GM12878 (cell line): Measurements from ENCODE around the gene KRTAP4-16. TPM values are rescaled to one million over a fixed set of nuclear protein-coding genes. Genes with fewer than 3 reads are reported as not detected.

Experiments
- ATAC-seq: fragments of 200-7000 bp; cut with Tn5 transposase; 3 replicates; pipeline ENCODE4 v1.9.1; 2020; ENCODE audit warnings: mild to moderate bottlenecking, moderate library complexity
- BruUV-seq: library from RNA; stranded (reverse); fragments of 400-500 nt; replicated peaks from 2 replicates; lab custom pipeline; 2021; lab: Mats Ljungman, UMichigan
- CTCF ChIA-PET: fragments of 300-600 bp; sonication (Branson Sonifier 250); formaldehyde crosslinking; extraction: SDS; loops from one replicate; lab custom pipeline; 2021; ENCODE audit warnings: inconsistent platforms; lab: Yijun Ruan, JAX
- POLR2A ChIA-PET: fragments of 350-600 bp; formaldehyde crosslinking; extraction: SDS; loops from one replicate; lab custom pipeline; 2021; ENCODE audit warnings: inconsistent platforms; lab: Charles Lee
- RAD21 ChIA-PET: fragments of 300-600 bp; sonication (Branson Sonifier 250); formaldehyde crosslinking; loops from one replicate; lab custom pipeline; 2023; ENCODE audit warnings: antibody characterized with exemption; ENCODE audit not compliant: unreplicated experiment; lab: Charles Lee
- SMC1A ChIA-PET: fragments of 300-600 bp; sonication (Branson Sonifier 250); formaldehyde crosslinking; loops from one replicate; lab custom pipeline; 2023; ENCODE audit not compliant: unreplicated experiment, uncharacterized antibody; lab: Charles Lee
- DNase-seq: peaks from one replicate; pipeline ENCODE4 v3.0.0-alpha.2; 2011; ENCODE audit warnings: low read depth, low spot score
- FAIRE-seq: peaks from 3 replicates; lab custom pipeline; 2011; peaks lifted over from hg19 to GRCh38; lab: Jason Lieb, UNC
- H2AFZ ChIP-seq: 2 replicates; pipeline ENCODE4 v1.6.0; 2011; ENCODE audit warnings: low read depth, low read length, control low read depth; ENCODE audit not compliant: control insufficient read depth
- H3K27ac ChIP-seq: 2 replicates; pipeline ENCODE4 v1.5.1; 2011; ENCODE audit warnings: control low read depth; ENCODE audit not compliant: control insufficient read depth, insufficient read depth
- H3K27me3 ChIP-seq, 2 experiments: replicated peaks in 1 of 2; 2 replicates each; pipeline versions ENCODE4 v1.6.0 to v1.6.1; 2011; ENCODE audit warnings: low read length in 1 of 2; ENCODE audit not compliant: control insufficient read depth in 2 of 2, insufficient read depth in 2 of 2
- H3K36me3 ChIP-seq, 2 experiments: 2 replicates each; pipeline ENCODE4 v1.5.1; 2011; ENCODE audit warnings: low read length in 1 of 2; ENCODE audit not compliant: control insufficient read depth in 2 of 2, insufficient read depth in 2 of 2
- H3K4me1 ChIP-seq: 2 replicates; pipeline ENCODE4 v1.6.1; 2011; ENCODE audit warnings: mild to moderate bottlenecking, low read length, moderate library complexity, mixed read lengths; ENCODE audit not compliant: control insufficient read depth, insufficient read depth
- H3K4me2 ChIP-seq: 2 replicates; pipeline ENCODE4 v1.6.0; 2011; ENCODE audit warnings: control low read depth; ENCODE audit not compliant: control insufficient read depth, insufficient read depth
- H3K4me3 ChIP-seq: fragments of 200-600 bp; sonication (generic); 2 replicates; pipeline ENCODE4 v1.5.1; 2016
- H3K79me2 ChIP-seq: 2 replicates; pipeline ENCODE4 v1.6.0; 2011; ENCODE audit warnings: low read length; ENCODE audit not compliant: control insufficient read depth, insufficient read depth
- H3K9ac ChIP-seq: 2 replicates; pipeline ENCODE4 v1.8.0; 2011; ENCODE audit warnings: low read length, control low read depth, mixed read lengths; ENCODE audit not compliant: control insufficient read depth, insufficient read depth
- H3K9me3 ChIP-seq: replicated peaks from 3 replicates; pipeline ENCODE4 v1.5.1; 2011; ENCODE audit warnings: mild to moderate bottlenecking, low read length; ENCODE audit not compliant: control insufficient read depth, insufficient read depth
- H4K20me1 ChIP-seq: 2 replicates; pipeline ENCODE4 v1.6.0; 2011; ENCODE audit not compliant: control insufficient read depth, insufficient read depth
- ETV6 ChIP-seq, 2 experiments: fragments of 450-650 bp in 1 of 2; IDR thresholded peaks in 1 of 2; conservative IDR thresholded peaks in 1 of 2; 2 replicates each; pipeline ENCODE4 v1.6.1; 2014; ENCODE audit warnings: antibody characterized with exemption in 1 of 2, borderline replicate concordance in 1 of 2, low read depth in 1 of 2, mild to moderate bottlenecking in 1 of 2, moderate library complexity in 1 of 2
- LARP7 ChIP-seq: fragments of 450-650 bp; IDR thresholded peaks from 2 replicates; pipeline ENCODE4 v1.6.1; 2017; ENCODE audit warnings: mild to moderate bottlenecking
- WGBS: methylation state at CpG from one replicate; pipeline ENCODE4 v1.1.6; 2016; ENCODE audit warnings: low lambda C conversion rate; ENCODE audit not compliant: insufficient replicate concordance, insufficient coverage; ENCODE audit errors: missing lambda C conversion rate; 5-methylcytosine and 5-hydroxymethylcytosine counted together
- in situ Hi-C: fragments of 300-500 bp; cut with MboI; formaldehyde crosslinking; loops from 9 replicates; pipeline ENCODE4 v1.14.3; 2018; ENCODE audit warnings: mixed read lengths
- intact Hi-C: fragments of 100-400 bp; cut with micrococcal nuclease; formaldehyde crosslinking; loops from one replicate; pipeline ENCODE4 v1.14.2; 2022; ENCODE audit not compliant: unreplicated experiment
- polyA plus RNA-seq, 11 experiments: library from polyadenylated mRNA; depleted of rRNA in 4 of 11; unstranded in 6 of 11; stranded (reverse) in 5 of 11; fragments of >200 nt; fragmentation: Nextera tagmentation in 4 of 11; fragmentation: Illumina TruSeq in 1 of 11; extraction: Ambion mirVana in 4 of 11; extraction: Trizol in 1 of 11; gene quantifications; 1 replicate in 1 of 11; 2 replicates in 10 of 11; pipeline versions ENCODE4 v1.2.1 to v1.2.3, GENCODE V29; 2011 to 2016; ENCODE audit warnings: inconsistent platforms in 2 of 11, missing spikeins in 2 of 11, low read depth in 1 of 11
- total RNA-seq, 4 experiments: library from RNA; depleted of rRNA in 3 of 4; stranded (reverse); fragments of >200 nt in 3 of 4; fragmentation: Illumina TruSeq in 1 of 4; extraction: Trizol in 1 of 4; gene quantifications; 2 replicates each; pipeline versions ENCODE4 v1.2.1 to v1.2.3, GENCODE V29; 2013 to 2021
- TF ChIP-seq, protein P1 (sequence below): IDR thresholded peaks from 2 replicates; pipeline ENCODE4 v1.6.1; 2012; ENCODE audit warnings: mild to moderate bottlenecking, low read depth, low read length

Gene KRTAP4-16
- total and polyA plus RNA-seq, 10 of the 15 experiments (the other 5 are each of a cell fraction or from before 2014, with no cell fraction given), result not detected

DNA sequence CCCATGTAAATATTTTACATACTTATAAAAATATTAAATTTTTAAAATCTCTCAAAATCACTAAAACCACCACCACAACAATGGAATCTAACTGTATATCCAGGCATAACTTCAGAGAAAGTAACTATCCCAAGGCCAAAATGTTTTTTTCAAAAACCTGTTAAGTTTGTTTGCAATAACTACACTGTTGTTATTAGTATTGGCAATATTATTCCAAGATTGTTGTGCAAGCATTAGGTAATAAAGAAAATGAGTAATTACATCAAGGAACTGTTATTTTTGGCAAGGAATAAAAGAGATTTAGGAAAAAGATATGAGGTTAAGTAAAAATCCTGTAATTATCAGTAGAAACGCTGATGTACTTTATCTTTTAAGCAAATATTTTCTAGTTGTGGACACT is 25.4 kb upstream of the KRTAP4-16 start (continued):
- TF ChIP-seq, protein P1, sequence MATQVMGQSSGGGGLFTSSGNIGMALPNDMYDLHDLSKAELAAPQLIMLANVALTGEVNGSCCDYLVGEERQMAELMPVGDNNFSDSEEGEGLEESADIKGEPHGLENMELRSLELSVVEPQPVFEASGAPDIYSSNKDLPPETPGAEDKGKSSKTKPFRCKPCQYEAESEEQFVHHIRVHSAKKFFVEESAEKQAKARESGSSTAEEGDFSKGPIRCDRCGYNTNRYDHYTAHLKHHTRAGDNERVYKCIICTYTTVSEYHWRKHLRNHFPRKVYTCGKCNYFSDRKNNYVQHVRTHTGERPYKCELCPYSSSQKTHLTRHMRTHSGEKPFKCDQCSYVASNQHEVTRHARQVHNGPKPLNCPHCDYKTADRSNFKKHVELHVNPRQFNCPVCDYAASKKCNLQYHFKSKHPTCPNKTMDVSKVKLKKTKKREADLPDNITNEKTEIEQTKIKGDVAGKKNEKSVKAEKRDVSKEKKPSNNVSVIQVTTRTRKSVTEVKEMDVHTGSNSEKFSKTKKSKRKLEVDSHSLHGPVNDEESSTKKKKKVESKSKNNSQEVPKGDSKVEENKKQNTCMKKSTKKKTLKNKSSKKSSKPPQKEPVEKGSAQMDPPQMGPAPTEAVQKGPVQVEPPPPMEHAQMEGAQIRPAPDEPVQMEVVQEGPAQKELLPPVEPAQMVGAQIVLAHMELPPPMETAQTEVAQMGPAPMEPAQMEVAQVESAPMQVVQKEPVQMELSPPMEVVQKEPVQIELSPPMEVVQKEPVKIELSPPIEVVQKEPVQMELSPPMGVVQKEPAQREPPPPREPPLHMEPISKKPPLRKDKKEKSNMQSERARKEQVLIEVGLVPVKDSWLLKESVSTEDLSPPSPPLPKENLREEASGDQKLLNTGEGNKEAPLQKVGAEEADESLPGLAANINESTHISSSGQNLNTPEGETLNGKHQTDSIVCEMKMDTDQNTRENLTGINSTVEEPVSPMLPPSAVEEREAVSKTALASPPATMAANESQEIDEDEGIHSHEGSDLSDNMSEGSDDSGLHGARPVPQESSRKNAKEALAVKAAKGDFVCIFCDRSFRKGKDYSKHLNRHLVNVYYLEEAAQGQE, result no peak
- no peak for TF ChIP-seq ETV6 (conservative IDR thresholded peaks at IDR 0.05 in 1 of 2, IDR thresholded peaks at IDR 0.05 in 1 of 2; ENCODE audit: borderline replicate concordance in 1 of 2, low read depth in 1 of 2)

DNA sequence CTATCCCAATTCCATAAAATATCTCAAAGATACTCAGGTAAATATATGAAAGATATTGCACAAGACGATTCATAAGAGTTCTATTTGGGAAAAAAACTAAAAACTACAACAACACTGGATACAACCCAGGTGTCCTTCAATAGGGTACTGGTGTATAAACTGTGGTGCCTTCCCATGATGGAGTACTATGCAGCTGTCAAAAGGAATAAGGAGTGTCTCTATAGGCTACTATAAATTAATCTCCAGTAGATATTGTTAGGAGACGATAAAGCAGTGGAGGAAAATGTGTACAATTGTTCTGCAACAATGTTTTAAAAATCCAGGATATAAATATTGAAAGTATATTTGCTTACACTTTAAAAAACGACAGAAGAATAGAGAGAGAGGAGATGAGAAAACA is 24.4 kb upstream of the KRTAP4-16 start:
- H4K20me1 ChIP-seq, result no peaks in the 10 kb centered on the region
- H2AFZ ChIP-seq, result no peak overlapping the region
- no peaks in the 10 kb centered on the region for H3K9me3 ChIP-seq
- DNase-seq, result no peak
- H3K9ac ChIP-seq, result no peak overlapping the region
- no peak for TF ChIP-seq LARP7
- SMC1A ChIA-PET, result no interaction called here
- CTCF ChIA-PET, result no interaction called here
- WGBS, result 13% methylated on average over 3 of the region's 3 CpGs
- no peaks in the 10 kb centered on the region for H3K79me2 ChIP-seq
- intact Hi-C loops (no loop called here), in situ Hi-C loops (no loop called here)
- ATAC-seq, result no peak
- H3K27me3 ChIP-seq, result no peaks in the 10 kb centered on the region
- POLR2A ChIA-PET, result no interaction called here
- RAD21 ChIA-PET, result no interaction called here
- H3K36me3 ChIP-seq, result no peaks in the 10 kb centered on the region
- no peaks in the 10 kb centered on the region for H3K4me1 ChIP-seq
- BruUV-seq, result no TSS peak
- no peak overlapping the region for H3K4me3 ChIP-seq
- no peak for FAIRE-seq
- H3K4me2 ChIP-seq, result no peak overlapping the region
- H3K27ac ChIP-seq, result no peak overlapping the region
